ENCODE measurements around the gene KHDRBS1.

Gene KHDRBS1, protein sequence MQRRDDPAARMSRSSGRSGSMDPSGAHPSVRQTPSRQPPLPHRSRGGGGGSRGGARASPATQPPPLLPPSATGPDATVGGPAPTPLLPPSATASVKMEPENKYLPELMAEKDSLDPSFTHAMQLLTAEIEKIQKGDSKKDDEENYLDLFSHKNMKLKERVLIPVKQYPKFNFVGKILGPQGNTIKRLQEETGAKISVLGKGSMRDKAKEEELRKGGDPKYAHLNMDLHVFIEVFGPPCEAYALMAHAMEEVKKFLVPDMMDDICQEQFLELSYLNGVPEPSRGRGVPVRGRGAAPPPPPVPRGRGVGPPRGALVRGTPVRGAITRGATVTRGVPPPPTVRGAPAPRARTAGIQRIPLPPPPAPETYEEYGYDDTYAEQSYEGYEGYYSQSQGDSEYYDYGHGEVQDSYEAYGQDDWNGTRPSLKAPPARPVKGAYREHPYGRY

DNA sequence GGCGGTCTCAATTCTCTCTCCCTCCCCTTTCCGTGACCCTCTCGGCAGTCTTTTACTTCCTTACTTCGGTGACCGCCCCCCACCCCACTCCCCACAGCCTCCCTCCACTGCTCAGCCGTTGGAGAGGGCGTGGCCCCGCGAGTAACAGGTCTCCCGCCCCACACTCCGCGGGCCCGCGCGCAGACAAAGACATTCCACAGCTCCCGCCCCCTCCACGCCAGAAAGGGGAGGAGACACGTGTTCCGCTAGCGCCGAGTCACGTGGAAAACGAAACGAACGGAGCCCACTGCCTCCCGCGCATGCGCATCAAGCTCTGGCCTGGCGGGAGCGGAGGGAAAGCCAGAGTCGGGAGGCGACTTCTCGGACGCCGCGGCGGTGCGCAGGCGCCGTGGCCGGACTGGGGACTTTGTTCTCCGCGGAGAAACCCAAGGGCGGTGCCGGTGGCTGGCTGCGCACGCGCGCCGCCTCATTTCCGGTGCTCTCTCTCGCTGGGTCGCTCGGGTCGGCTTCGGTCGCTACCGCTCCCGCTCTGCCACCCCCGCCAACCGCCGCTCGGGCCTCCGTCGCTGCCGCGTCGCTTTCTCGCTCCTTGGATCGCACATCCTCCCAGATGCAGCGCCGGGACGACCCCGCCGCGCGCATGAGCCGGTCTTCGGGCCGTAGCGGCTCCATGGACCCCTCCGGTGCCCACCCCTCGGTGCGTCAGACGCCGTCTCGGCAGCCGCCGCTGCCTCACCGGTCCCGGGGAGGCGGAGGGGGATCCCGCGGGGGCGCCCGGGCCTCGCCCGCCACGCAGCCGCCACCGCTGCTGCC is at the start of gene KHDRBS1:
TSS of gene KHDRBS1 (plus strand) at position 483 of the 813 bp plus-strand sequence. CDS start at position 611, 128 bp downstream.
- no peak for TF ChIP-seq JUND (IDR thresholded peaks at IDR 0.05; ENCODE audit: low read depth)
- DNase-seq (ENCODE audit: low read depth in 1 of 2, low spot score in 1 of 2), result peak; percentile 95 to 99
- in situ Hi-C loops (cut with HindIII; ENCODE audit: low pct_unique_long_range_greater_than_20kb, low sequenced_read_pairs), result no loop called here

DNA sequence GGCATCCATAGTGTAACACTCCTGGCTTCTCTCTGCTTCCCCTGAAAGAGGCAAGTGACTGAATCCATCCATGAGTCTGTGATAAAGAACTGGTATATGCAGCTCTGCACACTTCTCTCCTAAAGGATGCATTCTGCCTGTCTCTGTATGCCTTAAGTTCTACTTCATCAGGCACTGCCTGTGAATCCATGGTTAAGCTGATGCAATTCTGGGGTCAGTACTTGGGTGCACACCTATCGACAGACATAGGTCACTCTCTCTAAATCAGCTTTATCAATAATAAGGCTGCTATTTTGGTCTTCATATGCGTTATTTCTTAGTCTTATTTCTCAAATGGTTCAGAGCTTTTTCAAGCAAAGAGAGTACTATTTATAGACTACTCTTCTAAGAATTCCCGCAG is 42.8 kb upstream of the KHDRBS1 start:
- in situ Hi-C loops (cut with HindIII; ENCODE audit: low pct_unique_long_range_greater_than_20kb, low sequenced_read_pairs), result no loop called here
- no peak for DNase-seq (ENCODE audit: low read depth in 1 of 2, low spot score in 1 of 2)
- no peak for TF ChIP-seq JUND (IDR thresholded peaks at IDR 0.05; ENCODE audit: low read depth)

DNA sequence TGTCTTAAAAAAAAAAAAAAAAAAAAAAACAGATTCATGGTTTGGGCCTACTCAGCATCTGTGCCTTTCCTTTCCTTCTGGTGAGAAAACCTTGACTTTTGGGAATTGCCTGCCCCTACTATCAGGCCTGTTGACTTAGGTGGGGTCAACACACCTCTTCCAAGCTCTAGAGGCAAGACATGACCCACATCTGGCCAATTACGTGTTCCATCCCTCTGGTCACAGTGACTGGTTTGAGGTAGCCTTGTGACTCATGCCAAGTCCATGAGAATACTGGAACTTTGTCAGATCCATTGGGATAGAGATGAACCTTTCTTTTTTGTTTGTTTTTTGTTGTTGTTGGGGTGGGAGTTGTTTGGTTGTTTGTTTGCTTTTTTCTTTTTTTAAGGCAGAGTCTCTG is 37.3 kb upstream of the KHDRBS1 start:
- DNase-seq (ENCODE audit: low read depth in 1 of 2, low spot score in 1 of 2), result no peak
- no peak for TF ChIP-seq JUND (IDR thresholded peaks at IDR 0.05; ENCODE audit: low read depth)
- in situ Hi-C loops (cut with HindIII; ENCODE audit: low pct_unique_long_range_greater_than_20kb, low sequenced_read_pairs), result no loop called here

DNA sequence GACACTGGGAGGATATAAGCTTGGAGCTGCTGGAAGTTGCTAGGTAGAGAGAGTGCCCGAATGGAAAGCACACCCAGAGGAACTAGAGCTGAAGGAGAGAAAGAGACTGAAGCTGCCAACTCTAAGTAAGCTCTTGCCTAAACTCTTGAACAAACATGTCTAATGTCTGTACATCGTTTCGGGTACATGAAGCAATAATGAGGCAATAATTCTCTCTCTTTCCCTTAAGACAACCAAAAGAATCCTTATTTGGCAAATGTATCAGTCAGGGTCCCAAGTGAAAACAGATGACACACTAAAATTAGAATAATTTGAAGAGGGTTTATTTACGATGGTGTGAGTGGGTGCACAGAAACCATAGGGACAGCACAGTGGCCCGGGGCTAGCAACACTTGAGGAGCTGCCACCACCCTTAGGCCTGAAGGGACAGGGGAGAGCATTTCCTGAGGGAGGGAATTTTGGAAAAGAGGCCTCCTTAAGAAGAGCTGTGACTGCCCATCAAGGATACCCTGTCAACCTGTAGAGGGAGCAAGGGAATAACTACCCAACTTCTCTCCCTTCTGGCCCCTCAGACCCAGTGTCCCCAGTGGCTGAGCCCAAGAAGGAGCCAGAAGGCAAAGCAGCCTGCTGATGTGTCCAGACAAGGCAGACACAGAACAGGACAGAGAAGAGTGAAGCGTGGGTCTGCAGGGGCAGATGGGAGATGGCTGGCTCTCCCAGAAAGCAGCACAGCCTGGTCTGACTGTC is 36.1 kb upstream of the KHDRBS1 start:
- TF ChIP-seq JUND (IDR thresholded peaks at IDR 0.05; ENCODE audit: low read depth), result no peak
- in situ Hi-C loops (cut with HindIII; ENCODE audit: low pct_unique_long_range_greater_than_20kb, low sequenced_read_pairs), result no loop called here
- peak; percentile 30 to 79 for DNase-seq (ENCODE audit: low read depth in 1 of 2, low spot score in 1 of 2)

DNA sequence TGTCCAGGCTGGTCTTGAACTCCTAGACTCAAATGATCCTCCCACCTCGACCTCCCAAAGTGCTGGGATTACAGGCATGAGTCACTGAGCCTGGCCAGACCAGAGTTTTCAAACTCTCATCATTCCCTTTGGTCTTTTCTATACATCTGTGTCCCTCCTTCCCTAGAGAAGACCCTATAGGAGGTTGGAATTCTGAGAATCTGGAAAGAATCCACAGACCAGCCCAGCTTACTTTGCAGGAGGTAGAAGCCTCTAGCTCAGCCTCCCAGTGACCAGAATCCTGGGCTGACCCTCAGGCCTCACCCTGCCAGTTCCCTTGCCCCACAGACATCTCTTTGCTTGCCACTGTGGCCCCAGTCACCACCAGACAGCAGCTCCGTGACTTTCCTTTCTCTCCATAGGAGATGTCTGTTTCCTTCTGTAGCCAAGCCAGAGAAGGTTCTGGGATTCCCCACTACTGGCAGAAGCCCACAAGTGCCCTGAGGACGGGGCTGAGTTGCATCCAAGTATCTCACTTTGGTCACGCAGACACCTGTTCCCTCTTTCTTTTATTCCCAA is 34.7 kb upstream of the KHDRBS1 start:
- in situ Hi-C loops (cut with HindIII; ENCODE audit: low pct_unique_long_range_greater_than_20kb, low sequenced_read_pairs), result no loop called here
- DNase-seq (ENCODE audit: low read depth in 1 of 2, low spot score in 1 of 2), result no peak
- TF ChIP-seq JUND (IDR thresholded peaks at IDR 0.05; ENCODE audit: low read depth), result no peak

DNA sequence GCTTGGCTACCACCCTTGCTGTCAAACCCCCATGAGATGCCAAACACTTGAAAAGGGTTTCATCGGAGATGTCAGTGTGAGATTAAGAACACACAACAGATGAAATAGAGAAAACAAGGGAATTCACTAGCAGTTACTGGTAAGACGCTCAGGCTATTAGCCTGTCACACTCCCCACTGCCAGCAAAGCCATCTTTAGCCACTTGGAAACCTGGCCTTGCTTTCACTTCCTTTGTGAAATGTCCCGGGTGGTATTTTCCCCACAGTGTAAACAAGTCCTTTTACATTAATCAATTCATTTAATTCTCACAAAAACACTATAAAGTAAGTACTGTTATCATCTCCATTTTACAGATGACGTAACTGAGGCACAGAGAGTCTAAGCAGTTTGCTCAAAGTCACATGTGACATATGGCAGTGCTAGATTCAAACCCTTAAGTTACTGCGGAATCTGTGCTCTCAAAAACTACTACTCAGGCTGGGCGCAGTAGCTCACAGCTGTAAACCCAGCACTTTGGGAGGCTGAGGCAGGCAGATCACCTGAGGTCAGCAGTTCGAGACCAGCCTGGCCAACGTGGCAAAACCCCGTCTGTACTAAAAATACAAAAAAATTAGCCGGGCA is 32.7 kb upstream of the KHDRBS1 start:
- no peak for DNase-seq (ENCODE audit: low read depth in 1 of 2, low spot score in 1 of 2)
- in situ Hi-C loops (cut with HindIII; ENCODE audit: low pct_unique_long_range_greater_than_20kb, low sequenced_read_pairs), result no loop called here
- no peak for TF ChIP-seq JUND (IDR thresholded peaks at IDR 0.05; ENCODE audit: low read depth)

DNA sequence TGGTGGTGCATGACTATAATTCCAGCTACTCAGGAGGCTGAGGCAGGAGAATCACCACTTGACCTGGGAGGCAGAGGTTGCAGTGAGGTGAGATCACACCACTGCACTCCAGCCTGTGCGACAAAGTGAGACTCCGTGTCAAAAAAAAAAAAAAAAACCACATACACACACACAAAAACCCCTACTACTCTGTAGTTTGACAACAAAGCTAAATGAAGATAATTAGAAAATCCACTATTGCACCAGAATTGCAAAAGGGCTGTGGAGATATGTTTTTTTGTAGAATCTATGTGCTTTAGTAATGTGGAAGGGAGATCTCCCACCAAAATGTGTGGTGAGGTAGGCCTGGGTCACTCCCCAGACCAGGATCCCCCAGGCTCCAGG is 32.2 kb upstream of the KHDRBS1 start:
- TF ChIP-seq JUND (IDR thresholded peaks at IDR 0.05; ENCODE audit: low read depth), result no peak
- no peak for DNase-seq (ENCODE audit: low read depth in 1 of 2, low spot score in 1 of 2)
- in situ Hi-C loops (cut with HindIII; ENCODE audit: low pct_unique_long_range_greater_than_20kb, low sequenced_read_pairs), result no loop called here

DNA sequence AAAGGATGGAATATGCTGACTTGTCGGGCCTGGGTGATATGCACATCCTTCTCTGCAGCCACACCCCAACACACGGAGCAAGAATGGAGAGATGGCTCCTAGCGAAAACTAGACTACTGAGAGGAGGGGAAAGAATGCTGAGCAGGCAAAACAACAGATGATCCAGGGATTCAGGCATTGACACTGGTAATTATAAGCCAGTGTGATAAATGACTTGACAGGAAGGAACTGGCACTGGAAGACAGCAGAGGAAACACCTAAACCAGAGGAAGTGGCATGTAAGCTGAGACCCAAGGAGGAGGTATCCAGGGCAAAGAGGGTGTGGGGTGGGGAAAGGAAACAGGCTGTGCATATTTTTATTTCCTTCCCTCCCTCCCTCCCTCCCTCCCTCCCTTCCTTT is 31.7 kb upstream of the KHDRBS1 start:
- TF ChIP-seq JUND (IDR thresholded peaks at IDR 0.05; ENCODE audit: low read depth), result no peak
- in situ Hi-C loops (cut with HindIII; ENCODE audit: low pct_unique_long_range_greater_than_20kb, low sequenced_read_pairs), result no loop called here
- DNase-seq (ENCODE audit: low read depth in 1 of 2, low spot score in 1 of 2), result no peak

DNA sequence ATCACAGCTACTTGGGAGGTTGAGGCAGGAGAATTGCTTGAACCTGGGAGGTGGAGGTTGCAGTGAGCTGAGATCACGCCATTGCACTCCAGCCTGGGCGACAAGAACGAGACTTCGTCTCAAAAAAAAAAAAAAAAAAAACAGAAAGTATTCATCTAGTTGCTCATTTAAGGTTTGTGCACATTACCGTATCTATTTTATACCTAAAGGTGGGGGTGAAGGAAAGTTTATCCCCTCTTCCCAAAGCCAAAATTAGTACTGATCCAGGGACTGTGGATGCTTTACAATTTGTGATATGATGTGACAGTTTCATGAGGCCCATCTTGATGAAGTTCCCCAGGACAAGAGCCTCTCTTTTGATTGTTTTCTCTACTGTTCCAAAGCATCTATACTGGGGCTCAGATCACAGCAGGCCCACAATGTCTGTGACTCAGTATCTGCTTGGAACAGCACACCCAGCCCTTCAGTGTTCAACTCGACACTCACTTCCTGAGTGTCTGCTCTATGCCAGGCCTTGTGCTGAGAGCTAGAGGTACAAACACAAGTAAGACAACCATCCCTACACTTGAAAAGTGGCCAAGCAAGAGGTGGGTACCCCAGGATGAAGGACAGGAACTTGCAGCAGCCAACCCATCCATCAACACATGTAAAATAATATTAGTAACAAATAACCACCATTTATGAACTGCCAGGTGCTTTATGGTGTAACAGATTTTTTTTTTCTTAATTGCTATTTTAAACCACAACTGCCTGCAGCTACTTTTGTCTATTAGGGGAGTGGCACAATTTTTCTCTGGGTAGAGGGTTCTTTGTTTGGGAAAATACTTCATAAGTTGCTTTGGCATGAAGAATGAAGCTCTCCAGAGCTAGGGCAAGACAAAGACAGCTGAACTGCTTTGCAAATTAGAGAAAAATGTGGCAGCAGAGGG is 29.0 kb upstream of the KHDRBS1 start:
- no peak for TF ChIP-seq JUND (IDR thresholded peaks at IDR 0.05; ENCODE audit: low read depth)
- DNase-seq (ENCODE audit: low read depth in 1 of 2, low spot score in 1 of 2), result no peak
- in situ Hi-C loops (cut with HindIII; ENCODE audit: low pct_unique_long_range_greater_than_20kb, low sequenced_read_pairs), result no loop called here

DNA sequence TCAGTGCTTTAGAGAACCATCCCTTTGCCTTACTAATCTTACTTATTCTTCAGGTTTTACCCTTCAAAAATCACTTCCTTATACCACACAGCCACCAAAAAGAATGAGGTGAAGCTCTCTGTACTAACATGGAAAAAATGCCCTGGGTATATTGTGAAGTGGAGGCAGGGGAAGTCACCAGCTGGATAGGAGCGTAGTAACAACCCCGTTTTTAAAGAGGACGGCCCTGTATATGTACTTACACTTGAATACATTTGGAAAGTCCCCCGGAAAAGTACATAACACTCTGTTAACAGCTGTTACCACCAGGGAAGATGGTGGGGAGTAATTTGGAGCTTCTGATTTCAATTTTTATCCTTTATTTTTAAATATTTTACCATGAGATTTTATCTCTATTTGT is 28.2 kb upstream of the KHDRBS1 start:
- in situ Hi-C loops (cut with HindIII; ENCODE audit: low pct_unique_long_range_greater_than_20kb, low sequenced_read_pairs), result no loop called here
- TF ChIP-seq JUND (IDR thresholded peaks at IDR 0.05; ENCODE audit: low read depth), result no peak
- no peak for DNase-seq (ENCODE audit: low read depth in 1 of 2, low spot score in 1 of 2)

DNA sequence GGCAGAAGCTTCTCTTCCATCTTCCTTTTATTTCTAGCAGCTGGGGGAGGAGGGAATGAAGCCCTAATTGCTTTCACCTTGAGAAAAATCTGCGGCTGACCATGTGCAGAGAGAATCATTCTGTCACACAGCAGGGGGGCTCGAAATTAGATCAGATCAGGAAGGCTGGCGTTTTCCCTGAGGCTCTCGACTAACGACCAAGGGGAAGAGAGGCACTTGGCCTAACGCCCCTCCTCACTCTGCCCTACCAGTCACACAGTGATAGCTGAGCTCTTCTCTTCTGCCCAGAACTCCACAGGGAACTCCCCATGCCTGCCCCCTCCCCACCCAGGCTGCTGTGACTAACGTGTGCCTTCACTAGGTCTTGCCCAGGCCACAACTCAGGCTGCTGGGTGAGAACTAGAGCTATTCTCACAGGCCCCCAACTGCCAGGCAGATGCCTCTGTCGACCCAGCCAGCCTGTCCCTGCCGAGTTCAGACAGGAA is 26.5 kb upstream of the KHDRBS1 start:
- no peak for TF ChIP-seq JUND (IDR thresholded peaks at IDR 0.05; ENCODE audit: low read depth)
- in situ Hi-C loops (cut with HindIII; ENCODE audit: low pct_unique_long_range_greater_than_20kb, low sequenced_read_pairs), result no loop called here
- no peak for DNase-seq (ENCODE audit: low read depth in 1 of 2, low spot score in 1 of 2)
